PC-9 (cell line): Measurements from ENCODE around the gene CCN6.

Experiments used
- CTCF ChIP-seq: fragments of 200-600 bp; sonication (generic); conservative IDR thresholded peaks from 2 replicates; pipeline ENCODE4 v1.6.1; 2017; ENCODE audit warnings: mixed run types, antibody characterized with exemption, mild to moderate bottlenecking, moderate library complexity
- EZH2 ChIP-seq: fragments of 200-600 bp; sonication (generic); IDR thresholded peaks from 2 replicates; pipeline ENCODE4 v1.8.0; 2017; ENCODE audit warnings: antibody characterized with exemption, low read depth

DNA sequence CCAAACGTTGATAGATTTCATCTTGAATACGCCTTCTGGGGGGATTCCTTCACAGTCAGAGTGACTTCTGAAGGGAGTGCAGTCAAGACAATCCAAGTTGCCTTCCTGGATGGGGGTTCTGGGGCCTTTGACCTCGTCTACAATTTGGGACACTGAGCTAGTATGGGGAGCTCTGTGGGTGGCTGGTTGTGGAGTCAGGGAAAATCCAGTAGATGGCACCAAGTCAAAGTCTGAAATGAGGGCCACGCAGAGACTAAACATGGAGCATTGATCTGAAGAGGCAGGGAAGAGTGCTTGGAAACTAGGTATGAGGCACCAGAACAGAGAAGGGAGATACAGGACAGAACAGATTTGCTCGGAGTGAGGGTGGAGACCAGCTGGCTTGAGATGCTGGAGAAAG lies 43.6 kb upstream of the CCN6 start:
- TF ChIP-seq CTCF (no peak; the same call in 1 of the 2 replicates), EZH2 (no peak)
